Naive thymus-derived CD8-positive, alpha-beta T cell (primary cell): Measurements from ENCODE around the gene KCNN3. TPM values are rescaled to one million over a fixed set of nuclear protein-coding genes. Genes with fewer than 3 reads are reported as not detected.

Source experiments
- ATAC-seq, 2 donors: fragments of 150-1000 bp; cut with Tn5 transposase in 1 of 2; sonication (Bioruptor Pico), chemical (Tn5 transposase) in 1 of 2; 1 replicate in 1 of 2; 2 replicates in 1 of 2; pipeline ENCODE4 v1.10.0; 2021; ENCODE audit warnings: mild to moderate bottlenecking in 2 of 2, moderate library complexity in 2 of 2
- POLR2A ChIA-PET: fragments of 350-600 bp; sonication (Branson Sonifier 250); formaldehyde crosslinking; loops from one replicate; lab custom pipeline; 2021; ENCODE audit warnings: antibody characterized with exemption; lab: Charles Lee
- DNase-seq, 10 donors: peaks; one replicate each; pipeline versions ENCODE4 v3.0.0 to v3.0.0-alpha.2; 2020 to 2022
- H3K27ac Mint-ChIP-seq, 10 donors: one replicate each; pipeline ENCODE4 v1.8.0; 2020 to 2022; ENCODE audit warnings: mild to moderate bottlenecking in 10 of 10, mixed read lengths in 10 of 10, moderate library complexity in 4 of 10, inconsistent platforms in 1 of 10
- H3K27me3 Mint-ChIP-seq, 5 donors: one replicate each; pipeline ENCODE4 v1.8.0; 2021 to 2022; ENCODE audit warnings: mixed read lengths in 5 of 5
- H3K36me3 Mint-ChIP-seq, 3 donors: one replicate each; pipeline ENCODE4 v1.8.0; 2020 to 2022; ENCODE audit warnings: mixed read lengths in 3 of 3, mild to moderate bottlenecking in 2 of 3, inconsistent platforms in 1 of 3
- H3K4me1 Mint-ChIP-seq, 4 donors: one replicate each; pipeline ENCODE4 v1.8.0; 2021 to 2022; ENCODE audit warnings: mixed read lengths in 4 of 4
- H3K4me3 Mint-ChIP-seq, 10 donors: one replicate each; pipeline ENCODE4 v1.8.0; 2020 to 2022; ENCODE audit warnings: mild to moderate bottlenecking in 10 of 10, mixed read lengths in 10 of 10, moderate library complexity in 6 of 10, inconsistent platforms in 1 of 10
- H3K9me3 Mint-ChIP-seq, 9 donors: one replicate each; pipeline ENCODE4 v1.8.0; 2020 to 2022; ENCODE audit warnings: mixed read lengths in 9 of 9, mild to moderate bottlenecking in 3 of 9, inconsistent platforms in 1 of 9, moderate library complexity in 1 of 9
- polyA plus RNA-seq, 3 donors: library from polyadenylated mRNA; unstranded; fragments of 300-500 nt; fragmentation: Illumina TruSeq; gene quantifications; one replicate each; pipeline ENCODE4 v1.2.3, GENCODE V29; 2021
- total RNA-seq, 8 experiments: library from RNA in 2 of 8; stranded (reverse) in 2 of 8; gene quantifications; one replicate each; pipeline ENCODE4 v1.2.3 and lab custom pipeline; 2021 to 2026

Gene KCNN3
- total and polyA plus RNA-seq, 5 experiments from 2014 or later = 0.08 TPM; not detected in 4

DNA sequence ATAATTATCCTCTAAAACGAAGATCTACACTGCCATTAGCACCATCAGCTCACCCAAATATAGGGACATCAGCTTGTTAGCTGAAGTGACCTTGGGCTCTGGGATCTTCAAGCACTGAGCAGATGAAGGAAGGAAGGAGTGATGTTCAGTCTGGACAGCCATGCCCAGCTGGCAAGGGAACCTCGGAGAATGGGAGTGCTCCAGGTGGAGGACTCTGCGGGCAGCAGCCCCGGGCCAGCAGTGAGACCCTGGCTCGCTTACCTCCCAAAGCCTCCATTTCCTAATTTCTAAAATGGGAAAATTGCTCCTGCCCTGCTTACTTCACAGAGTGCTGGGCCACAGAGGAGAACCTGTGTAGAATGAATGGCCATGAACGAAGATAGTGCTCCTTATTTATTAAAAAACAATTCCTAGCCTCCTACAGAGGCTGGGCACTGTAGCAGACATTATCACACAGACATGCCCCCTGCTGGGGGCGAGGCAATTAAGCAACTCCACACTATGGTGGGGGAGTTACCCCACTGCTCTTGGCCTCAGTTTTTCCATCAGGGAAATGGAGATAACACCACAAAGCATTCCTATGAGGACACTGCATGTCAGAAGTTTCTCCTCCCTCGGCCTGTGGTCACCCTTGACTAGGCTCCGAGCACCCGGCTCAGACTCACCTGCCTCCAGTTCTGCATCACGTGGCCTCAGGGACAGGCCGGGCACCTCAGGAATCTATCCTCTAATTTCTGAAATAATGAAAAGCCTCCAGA, 117.6 kb downstream of the KCNN3 start:
- POLR2A ChIA-PET = no interaction called here
- peaks cover 21 to 41% (median 28%) of the 10 kb centered on the region in 4 donors for H3K4me1 Mint-ChIP-seq
- no peak overlapping the region for H3K27ac Mint-ChIP-seq
- no peaks in the 10 kb centered on the region for H3K36me3 Mint-ChIP-seq
- DNase-seq (no peak), ATAC-seq (no peak)
- no peaks in the 10 kb centered on the region for H3K9me3 Mint-ChIP-seq
- H3K4me3 Mint-ChIP-seq = no peak overlapping the region
- no peaks in the 10 kb centered on the region for H3K27me3 Mint-ChIP-seq

GRCh38 chr1:154751690-154752089, 118.4 kb downstream of the KCNN3 start:
- ATAC-seq (no peak), DNase-seq (no peak)
- Mint-ChIP-seq H3K4me1 (peaks cover 29 to 47% (median 32%) of the 10 kb centered on the region in 4 donors), H3K27ac (peak overlapping the region in 1 of 10 donors; percentile 65), H3K9me3 (no peaks in the 10 kb centered on the region), H3K36me3 (no peaks in the 10 kb centered on the region), H3K4me3 (no peak overlapping the region), H3K27me3 (no peaks in the 10 kb centered on the region)
- POLR2A ChIA-PET = no interaction called here

GRCh38 chr1:154750681-154751665, 119.1 kb downstream of the KCNN3 start:
- POLR2A ChIA-PET = interaction anchor here (0.6 kb wide), 1 partner anchor 57 kb away, joined by 3 read pairs; no protein-coding TSS in a partner anchor
- no peak overlapping the region for H3K4me3 Mint-ChIP-seq
- ATAC-seq (no peak), DNase-seq (no peak)
- peaks cover 31 to 47% (median 33%) of the 10 kb centered on the region in 4 donors for H3K4me1 Mint-ChIP-seq
- H3K27ac Mint-ChIP-seq = peak overlapping the region in 2 of 10 donors; percentile 11 to 65
- H3K9me3 Mint-ChIP-seq = no peaks in the 10 kb centered on the region
- no peaks in the 10 kb centered on the region for H3K36me3 Mint-ChIP-seq
- H3K27me3 Mint-ChIP-seq = no peaks in the 10 kb centered on the region

DNA sequence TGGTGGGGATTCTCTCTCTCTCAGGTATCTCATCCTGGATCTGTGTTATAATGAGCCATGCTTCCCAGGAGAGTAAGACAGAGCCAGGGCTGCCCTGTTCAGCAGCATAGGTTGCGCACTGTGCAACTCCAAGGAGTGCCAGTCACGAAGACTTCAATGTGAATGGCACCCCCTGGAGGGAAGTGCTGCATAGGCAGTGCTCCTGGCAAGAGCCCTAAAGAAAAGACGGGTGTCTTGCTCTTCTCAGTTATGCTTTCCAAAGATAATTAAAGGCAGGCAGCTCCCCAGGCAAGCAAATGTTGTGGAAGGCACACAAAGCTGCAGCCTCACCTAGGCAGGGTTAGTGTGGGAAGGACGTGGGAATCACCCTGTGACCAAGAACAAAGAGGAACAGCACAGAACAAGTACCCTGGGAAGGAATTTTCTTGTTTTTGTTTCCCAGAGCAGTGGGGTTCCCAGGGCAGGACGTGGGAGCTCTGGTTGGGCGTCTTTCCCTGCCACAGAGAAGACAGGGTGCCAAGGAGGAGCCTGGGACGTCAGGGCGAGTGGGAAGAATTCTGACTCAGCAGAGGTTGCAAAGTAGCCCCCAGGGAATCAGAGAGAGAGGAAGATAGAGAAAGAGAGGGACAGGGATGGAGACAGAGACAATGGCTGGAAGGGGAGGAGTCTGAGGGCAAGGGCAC, 120.9 kb downstream of the KCNN3 start:
- peak overlapping the region in 3 of 10 donors; percentile 84 to 94 (median 87) for H3K27ac Mint-ChIP-seq
- no peaks in the 10 kb centered on the region for H3K36me3 Mint-ChIP-seq
- H3K4me3 Mint-ChIP-seq = no peak overlapping the region
- H3K4me1 Mint-ChIP-seq = peaks cover 33 to 49% (median 41%) of the 10 kb centered on the region in 4 donors
- no peak for ATAC-seq
- POLR2A ChIA-PET = no interaction called here
- no peak for DNase-seq
- H3K9me3 Mint-ChIP-seq = no peaks in the 10 kb centered on the region
- H3K27me3 Mint-ChIP-seq = no peaks in the 10 kb centered on the region

- no peaks in the 10 kb centered on the region for H3K9me3 Mint-ChIP-seq
- DNase-seq (no peak), ATAC-seq (peak in 1 of 2 donors; percentile 14)
- peak overlapping the region; percentile 61 to 85 (median 76) for H3K4me3 Mint-ChIP-seq
- H3K27ac Mint-ChIP-seq = peak overlapping the region; percentile 71 to 94 (median 88)
- H3K27me3 Mint-ChIP-seq = no peaks in the 10 kb centered on the region
- POLR2A ChIA-PET = interaction anchor here (1.4 kb wide), 1 partner anchor 12 kb away, joined by 6 read pairs; no protein-coding TSS in a partner anchor
- H3K36me3 Mint-ChIP-seq = no peaks in the 10 kb centered on the region
- peaks cover 33 to 49% (median 45%) of the 10 kb centered on the region in 4 donors for H3K4me1 Mint-ChIP-seq
Measured at GRCh38 chr1:154748405-154748775, 121.7 kb downstream of the KCNN3 start.

- peaks cover 33 to 49% (median 45%) of the 10 kb centered on the region in 4 donors for H3K4me1 Mint-ChIP-seq
- H3K27ac Mint-ChIP-seq = peak overlapping the region; percentile 71 to 94 (median 88)
- H3K9me3 Mint-ChIP-seq = no peaks in the 10 kb centered on the region
- H3K36me3 Mint-ChIP-seq = no peaks in the 10 kb centered on the region
- ATAC-seq = peak; percentile 90 to 96
- DNase-seq = peak in 8 of 10 donors; percentile 23 to 57 (median 36)
- no peaks in the 10 kb centered on the region for H3K27me3 Mint-ChIP-seq
- POLR2A ChIA-PET = interaction anchor here (0.5 to 1.4 kb wide), 2 partner anchors 12 to 234 kb away, joined by 3 to 6 read pairs; no protein-coding TSS in a partner anchor
- H3K4me3 Mint-ChIP-seq = peak overlapping the region; percentile 61 to 85 (median 76)
Measured at GRCh38 chr1:154747740-154748404, 122.2 kb downstream of the KCNN3 start.

DNA sequence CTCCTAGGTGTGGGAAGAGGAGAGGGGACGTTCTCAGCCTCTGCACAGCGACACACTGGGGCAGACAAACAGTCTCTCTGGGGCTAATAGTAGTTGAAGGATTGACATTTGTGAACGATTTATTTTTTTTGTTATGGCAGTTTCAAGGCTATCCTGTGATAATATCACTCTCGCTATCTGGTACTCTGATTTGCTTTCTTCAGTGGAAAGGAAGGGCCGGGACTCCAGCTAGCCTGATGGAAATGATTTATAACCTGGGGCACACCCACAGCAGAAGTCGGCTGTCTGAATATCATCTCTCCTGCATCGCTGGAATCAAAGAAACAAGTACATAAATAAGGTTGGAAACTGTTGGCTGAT, 122.7 kb downstream of the KCNN3 start:
- DNase-seq = no peak
- peaks cover 33 to 49% (median 45%) of the 10 kb centered on the region in 4 donors for H3K4me1 Mint-ChIP-seq
- peak overlapping the region in 9 of 10 donors; percentile 66 to 85 (median 77) for H3K4me3 Mint-ChIP-seq
- H3K27me3 Mint-ChIP-seq = no peaks in the 10 kb centered on the region
- no peaks in the 10 kb centered on the region for H3K36me3 Mint-ChIP-seq
- POLR2A ChIA-PET = interaction anchor here (0.6 to 1.4 kb wide), 2 partner anchors 13 to 43 kb away, joined by 5 to 6 read pairs; no protein-coding TSS in a partner anchor
- no peaks in the 10 kb centered on the region for H3K9me3 Mint-ChIP-seq
- ATAC-seq = no peak
- H3K27ac Mint-ChIP-seq = peak overlapping the region; percentile 71 to 94 (median 88)

DNA sequence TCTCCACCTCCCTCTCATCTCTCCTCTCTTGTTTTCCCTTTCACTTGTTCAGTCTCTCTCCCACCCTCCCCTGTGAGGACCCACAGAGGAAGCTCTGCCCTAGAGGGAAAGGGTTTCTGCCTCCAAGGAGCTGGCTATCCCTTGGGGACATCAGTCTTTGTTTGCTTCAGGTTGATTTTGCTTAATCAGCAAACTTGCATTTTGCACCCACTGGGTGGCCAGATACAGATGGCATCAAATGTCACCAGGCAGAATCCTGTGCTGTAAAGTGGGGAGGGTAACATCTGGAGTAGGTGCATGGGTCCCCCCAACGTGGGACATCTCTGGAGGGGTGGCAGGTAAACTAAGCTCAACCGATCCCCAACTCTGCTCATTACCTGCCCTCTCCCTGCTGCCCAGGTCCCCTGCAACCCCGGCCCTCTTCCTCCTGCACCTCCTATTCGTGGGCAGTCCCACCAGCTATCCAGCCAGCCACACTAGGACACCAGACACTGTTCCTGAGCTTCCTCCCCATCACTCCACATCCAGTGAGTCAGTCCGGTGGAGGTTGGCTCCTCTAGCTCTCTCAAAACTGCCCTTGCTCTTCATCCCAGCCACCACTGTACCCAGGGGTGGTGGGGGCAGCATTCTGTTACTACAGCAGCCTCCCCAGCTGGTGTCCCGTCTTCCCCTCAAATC, 123.3 kb downstream of the KCNN3 start:
- Mint-ChIP-seq H3K27ac (peak overlapping the region in 8 of 10 donors; percentile 41 to 93 (median 84)), H3K27me3 (no peaks in the 10 kb centered on the region), H3K9me3 (no peaks in the 10 kb centered on the region), H3K4me3 (peak overlapping the region in 5 of 10 donors; percentile 34 to 81 (median 75)), H3K4me1 (peaks cover 34 to 49% (median 45%) of the 10 kb centered on the region in 4 donors), H3K36me3 (no peaks in the 10 kb centered on the region)
- DNase-seq = no peak
- POLR2A ChIA-PET = interaction anchor here (0.6 to 1.5 kb wide), 3 partner anchors 32 to 45 kb away, joined by 3 to 5 read pairs (median 5); no protein-coding TSS in a partner anchor
- ATAC-seq = no peak

DNA sequence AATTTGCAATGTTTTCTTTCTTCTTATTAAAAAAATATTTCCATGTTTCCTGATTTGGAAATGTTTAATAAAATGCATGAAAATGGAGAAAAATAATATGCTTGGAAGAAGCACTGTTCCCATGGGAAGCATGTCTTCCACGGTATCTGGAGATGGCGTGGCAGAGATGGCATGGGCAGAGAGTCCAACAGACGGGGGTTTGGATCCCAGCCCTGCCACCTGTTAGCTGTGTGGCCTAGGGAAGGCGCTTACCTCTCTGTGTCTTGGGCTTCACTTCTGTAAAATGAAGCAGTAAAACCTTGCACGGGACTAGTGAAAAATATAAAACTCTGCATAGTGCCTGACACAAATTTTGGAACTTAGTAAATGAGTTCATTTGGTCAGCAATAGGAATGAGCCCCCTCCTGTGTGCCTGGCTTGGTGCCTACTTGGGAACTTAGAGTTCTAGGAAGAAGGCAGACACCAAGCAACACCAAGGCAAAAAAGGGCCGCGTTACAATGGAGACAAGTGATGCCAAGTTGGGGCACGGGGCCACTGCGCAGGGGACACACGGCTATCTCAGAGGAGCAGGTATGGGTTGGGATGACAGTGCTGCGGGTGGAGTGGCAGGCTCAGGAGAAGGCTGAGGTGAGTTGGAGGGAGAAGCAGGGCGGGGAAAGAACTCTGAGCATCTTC, 124.2 kb downstream of the KCNN3 start:
- Mint-ChIP-seq H3K27ac (peak overlapping the region in 3 of 10 donors; percentile 37 to 75 (median 40)), H3K9me3 (peaks cover 0 to 3% (median 0%) of the 10 kb centered on the region in 9 donors)

GRCh38 chr1:154745286-154745731, 124.8 kb downstream of the KCNN3 start:
- Mint-ChIP-seq H3K9me3 (peaks cover 0 to 7% (median 0%) of the 10 kb centered on the region in 9 donors), H3K4me3 (peak overlapping the region in 9 of 10 donors; percentile 5 to 64 (median 44)), H3K27ac (peak overlapping the region in 3 of 10 donors; percentile 27 to 87 (median 55)), H3K36me3 (peaks cover 0 to 5% (median 0%) of the 10 kb centered on the region in 3 donors), H3K27me3 (no peaks in the 10 kb centered on the region), H3K4me1 (peaks cover 33 to 49% (median 45%) of the 10 kb centered on the region in 4 donors)
- peak in 1 of 2 donors; percentile 29 for ATAC-seq
- POLR2A ChIA-PET = no interaction called here
- DNase-seq = peak in 1 of 10 donors; percentile 15

More for the DNA sequence above, 124.2 kb downstream of the KCNN3 start:
- no peak for DNase-seq
- ATAC-seq = no peak
- Mint-ChIP-seq H3K27me3 (no peaks in the 10 kb centered on the region), H3K4me1 (peaks cover 33 to 49% (median 45%) of the 10 kb centered on the region in 4 donors), H3K4me3 (peak overlapping the region in 4 of 10 donors; percentile 19 to 75 (median 42)), H3K36me3 (peaks cover 0 to 4% (median 0%) of the 10 kb centered on the region in 3 donors)
- POLR2A ChIA-PET = interaction anchor here (1.5 kb wide), 1 partner anchor 45 kb away, joined by 3 read pairs; no protein-coding TSS in a partner anchor
